ENCODE results near the gene NAE1.
"Not testable (repeated sequence)": the region's sequence is repeated elsewhere in the genome, so short reads cannot be mapped to it uniquely, and the experiment has no call there.

NAE1 gene

DNA sequence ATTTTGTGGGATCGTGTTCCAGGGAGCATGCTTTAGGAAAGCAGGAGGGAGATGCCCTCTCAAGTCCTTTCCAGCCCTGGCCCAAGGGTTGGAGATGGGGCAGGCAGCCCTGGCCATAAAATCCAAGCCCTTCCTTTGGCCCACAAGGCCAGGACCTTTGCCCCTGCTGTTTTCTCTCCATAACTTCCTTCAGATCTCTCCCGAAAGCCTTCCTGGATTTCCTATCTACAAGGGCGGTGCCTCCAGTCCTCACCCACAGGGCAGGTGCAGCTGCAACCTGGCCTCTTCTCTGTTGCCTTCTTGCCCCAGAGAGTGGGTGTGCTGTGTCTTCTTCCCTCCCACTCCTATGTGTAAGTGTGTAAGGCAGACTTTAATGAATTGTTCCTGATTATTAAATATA is 41.1 kb upstream of the NAE1 start:
- no peak for DNase-seq (ENCODE audit: low read depth)
- TF ChIP-seq CTCF (IDR thresholded peaks at IDR 0.05; ENCODE audit: control insufficient read depth, extremely low read depth, insufficient read depth), result no peak
- H3K4me3 ChIP-seq (ENCODE audit: low read depth, low read length), result no peak overlapping the region

- not testable (repeated sequence) for H3K4me3 ChIP-seq (ENCODE audit: low read depth, low read length); DNase-seq (ENCODE audit: low read depth)
These were observed 40.6 kb upstream of the NAE1 start for GRCh38 chr16:66871363-66871762.

DNA sequence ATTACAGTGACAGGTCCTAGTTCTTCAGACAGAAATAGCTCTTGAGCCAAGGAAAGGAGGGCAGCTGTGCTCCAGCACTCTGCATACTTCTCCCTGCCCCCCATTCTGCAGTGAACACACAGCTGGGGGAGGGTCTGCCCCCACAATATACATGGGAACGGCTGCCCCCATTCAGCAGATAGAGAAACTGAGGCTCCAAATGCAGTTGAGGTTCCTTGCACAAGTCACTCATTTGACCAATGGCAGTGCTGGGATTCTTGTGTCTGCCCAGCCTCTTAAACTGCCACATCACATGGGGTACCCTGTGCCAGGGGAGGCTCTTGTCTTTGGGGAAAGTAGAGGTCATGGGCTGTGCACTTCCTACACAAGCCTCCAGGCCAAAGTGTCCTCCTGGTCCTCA is 38.6 kb upstream of the NAE1 start:
- H3K4me3 ChIP-seq (ENCODE audit: low read depth, low read length), result no peak overlapping the region
- no peak for DNase-seq (ENCODE audit: low read depth)
- no peak for TF ChIP-seq CTCF (IDR thresholded peaks at IDR 0.05; ENCODE audit: control insufficient read depth, extremely low read depth, insufficient read depth)

GRCh38 chr16:66863707-66864106 is 32.9 kb upstream of the NAE1 start:
- DNase-seq (ENCODE audit: low read depth), result no peak
- no peak for TF ChIP-seq CTCF (IDR thresholded peaks at IDR 0.05; ENCODE audit: control insufficient read depth, extremely low read depth, insufficient read depth)
- no peak overlapping the region for H3K4me3 ChIP-seq (ENCODE audit: low read depth, low read length)

GRCh38 chr16:66862023-66862520 is 31.3 kb upstream of the NAE1 start:
- H3K4me3 ChIP-seq (ENCODE audit: low read depth, low read length), result no peak overlapping the region
- DNase-seq (ENCODE audit: low read depth), result no peak
- no peak for TF ChIP-seq CTCF (IDR thresholded peaks at IDR 0.05; ENCODE audit: control insufficient read depth, extremely low read depth, insufficient read depth)

GRCh38 chr16:66859397-66860068 is 28.8 kb upstream of the NAE1 start:
- no peak overlapping the region for H3K4me3 ChIP-seq (ENCODE audit: low read depth, low read length)
- DNase-seq (ENCODE audit: low read depth), result no peak
- no peak for TF ChIP-seq CTCF (IDR thresholded peaks at IDR 0.05; ENCODE audit: control insufficient read depth, extremely low read depth, insufficient read depth)

GRCh38 chr16:66858740-66859396 is 28.1 kb upstream of the NAE1 start:
- no peak overlapping the region for H3K4me3 ChIP-seq (ENCODE audit: low read depth, low read length)
- DNase-seq (ENCODE audit: low read depth), result peak; percentile 28
- TF ChIP-seq CTCF (IDR thresholded peaks at IDR 0.05; ENCODE audit: control insufficient read depth, extremely low read depth, insufficient read depth), result no peak
